Mucosa of stomach (tissue), 1 donor: ENCODE measurements around the gene THYN1.

Source experiments
- H3K27me3 ChIP-seq: one replicate; pipeline ENCODE4 v1.7.0; 2013; ENCODE audit warnings: mild to moderate bottlenecking, low read length; ENCODE audit not compliant: control insufficient read depth, insufficient read depth
- H3K36me3 ChIP-seq: one replicate; pipeline ENCODE4 v1.7.0; 2013; ENCODE audit warnings: low read length; ENCODE audit not compliant: control insufficient read depth, insufficient read depth
- H3K4me1 ChIP-seq: one replicate; pipeline ENCODE4 v1.7.0; 2013; ENCODE audit warnings: mild to moderate bottlenecking, low read length; ENCODE audit not compliant: control insufficient read depth, insufficient read depth
- H3K4me3 ChIP-seq: one replicate; pipeline ENCODE4 v1.7.0; 2013; ENCODE audit warnings: low read length
- H3K9ac ChIP-seq: one replicate; pipeline ENCODE4 v1.7.0; 2013; ENCODE audit warnings: mild to moderate bottlenecking, low read length, moderate library complexity
- H3K9me3 ChIP-seq: one replicate; pipeline ENCODE4 v1.7.0; 2013; ENCODE audit warnings: mild to moderate bottlenecking, low read length, moderate library complexity; ENCODE audit not compliant: control insufficient read depth
- donor health status: Pancreatic carcinoma.

THYN1 gene

DNA sequence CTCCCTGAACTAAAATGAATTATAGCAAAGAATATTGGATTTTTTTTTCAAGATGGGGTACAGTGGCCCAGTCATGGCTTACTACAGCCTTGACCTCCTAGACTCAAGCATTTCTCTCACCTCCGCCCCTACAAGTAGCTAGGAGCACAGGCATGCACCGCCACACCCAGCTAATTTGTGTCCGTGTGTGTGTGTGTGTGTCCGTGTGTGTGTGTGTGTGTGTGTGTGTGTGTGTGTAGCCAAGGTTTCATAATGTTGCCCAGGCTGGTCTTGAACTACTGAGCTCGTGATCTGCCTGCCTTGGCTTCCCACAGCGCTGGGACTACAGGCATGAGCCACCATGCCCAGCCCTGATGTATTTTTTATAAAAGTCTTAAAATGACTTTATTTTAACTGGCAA is 12.6 kb downstream of the THYN1 start:
- no peaks in the 10 kb centered on the region for H3K4me1 ChIP-seq
- no peaks in the 10 kb centered on the region for H3K36me3 ChIP-seq
- H3K27me3 ChIP-seq: no peaks in the 10 kb centered on the region
- H3K9ac ChIP-seq: no peak overlapping the region
- no peaks in the 10 kb centered on the region for H3K9me3 ChIP-seq
- no peak overlapping the region for H3K4me3 ChIP-seq

DNA sequence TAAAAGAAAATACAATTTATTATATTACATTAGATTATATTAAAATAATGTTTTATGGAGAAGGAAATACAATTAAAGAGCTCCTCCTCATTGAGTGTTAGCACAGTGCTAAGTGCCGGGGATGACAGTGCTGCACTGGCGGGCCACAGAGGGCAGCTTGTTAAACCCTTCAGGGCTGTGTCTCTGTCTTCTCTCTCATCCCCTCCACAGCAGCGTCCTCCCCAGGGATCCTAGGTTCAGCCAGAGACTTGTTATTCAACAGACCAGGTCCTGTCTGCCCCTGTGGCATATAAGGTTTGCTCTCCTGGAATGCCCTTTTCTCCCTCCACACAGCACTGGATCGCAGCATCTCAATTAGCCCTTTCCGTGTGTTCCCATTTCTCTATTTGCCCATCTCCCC is 14.2 kb downstream of the THYN1 start:
- H3K9me3 ChIP-seq: no peaks in the 10 kb centered on the region
- H3K4me3 ChIP-seq: no peak overlapping the region
- no peaks in the 10 kb centered on the region for H3K27me3 ChIP-seq
- H3K4me1 ChIP-seq: no peaks in the 10 kb centered on the region
- H3K9ac ChIP-seq: no peak overlapping the region
- H3K36me3 ChIP-seq: peaks cover 3% of the 10 kb centered on the region

- H3K9ac ChIP-seq: no peak overlapping the region
These were observed 15.6 kb downstream of the THYN1 start for GRCh38 chr11:134237557-134237922.

GRCh38 chr11:134236834-134237556 is 16.2 kb downstream of the THYN1 start:
- Histone ChIP-seq H3K36me3 (peaks cover 3% of the 10 kb centered on the region), H3K9ac (no peak overlapping the region), H3K27me3 (no peaks in the 10 kb centered on the region), H3K4me3 (no peak overlapping the region), H3K9me3 (no peaks in the 10 kb centered on the region), H3K4me1 (peaks cover 5% of the 10 kb centered on the region)

More at GRCh38 chr11:134237557-134237922, 15.6 kb downstream of the THYN1 start:
- Histone ChIP-seq H3K9me3 (no peaks in the 10 kb centered on the region), H3K36me3 (peaks cover 3% of the 10 kb centered on the region), H3K27me3 (no peaks in the 10 kb centered on the region), H3K4me1 (peaks cover 2% of the 10 kb centered on the region), H3K4me3 (no peak overlapping the region)

- no peak overlapping the region for H3K4me3 ChIP-seq
- H3K9me3 ChIP-seq: no peaks in the 10 kb centered on the region
- H3K9ac ChIP-seq: no peak overlapping the region
- peaks cover 3% of the 10 kb centered on the region for H3K36me3 ChIP-seq
- peaks cover 5% of the 10 kb centered on the region for H3K4me1 ChIP-seq
- H3K27me3 ChIP-seq: no peaks in the 10 kb centered on the region
These were observed 17.8 kb downstream of the THYN1 start for GRCh38 chr11:134235399-134235798.

GRCh38 chr11:134233729-134234179 is 19.4 kb downstream of the THYN1 start:
- H3K4me1 ChIP-seq: peaks cover 5% of the 10 kb centered on the region
- H3K36me3 ChIP-seq: peaks cover 3% of the 10 kb centered on the region
- no peaks in the 10 kb centered on the region for H3K27me3 ChIP-seq
- H3K9me3 ChIP-seq: no peaks in the 10 kb centered on the region
- H3K9ac ChIP-seq: no peak overlapping the region
- H3K4me3 ChIP-seq: no peak overlapping the region

DNA sequence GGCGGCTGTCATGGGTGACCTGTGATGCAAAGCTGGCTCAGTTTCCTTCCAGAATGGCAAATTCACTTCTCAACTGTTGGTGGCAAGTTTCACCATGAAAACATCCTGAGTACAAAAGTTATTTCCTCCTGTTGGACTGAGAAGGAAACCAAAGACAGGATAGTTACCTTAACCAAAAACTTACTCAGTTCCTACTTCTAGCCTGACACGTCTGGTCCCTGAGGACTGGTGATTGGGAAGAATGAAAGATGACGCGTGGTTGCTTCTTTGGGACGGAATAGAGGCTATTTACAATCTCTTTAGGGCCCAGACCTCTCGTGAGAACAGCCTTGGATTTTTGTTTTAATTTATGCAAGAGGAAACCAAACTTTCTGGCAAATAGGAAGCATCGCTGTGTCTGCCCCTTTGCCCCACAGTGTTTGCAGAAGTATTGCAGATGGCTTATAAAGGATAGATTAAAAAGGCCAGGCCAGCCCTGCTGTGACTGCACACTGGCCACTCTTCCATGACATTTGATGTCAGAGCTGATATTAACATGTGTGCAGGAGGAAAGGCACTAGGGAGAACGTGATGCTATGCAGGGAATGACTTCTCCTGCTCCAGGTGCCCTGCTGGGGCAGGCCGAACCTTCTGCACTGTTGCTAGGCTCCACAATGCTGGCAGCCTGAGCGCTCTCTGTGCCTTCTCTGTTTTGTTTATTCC is 21.0 kb downstream of the THYN1 start:
- Histone ChIP-seq H3K4me1 (peaks cover 5% of the 10 kb centered on the region), H3K27me3 (no peaks in the 10 kb centered on the region), H3K4me3 (no peak overlapping the region), H3K36me3 (peaks cover 3% of the 10 kb centered on the region), H3K9ac (no peak overlapping the region), H3K9me3 (no peaks in the 10 kb centered on the region)

GRCh38 chr11:134230339-134230738 is 22.8 kb downstream of the THYN1 start:
- H3K36me3 ChIP-seq: peaks cover 3% of the 10 kb centered on the region
- no peak overlapping the region for H3K4me3 ChIP-seq
- H3K9ac ChIP-seq: no peak overlapping the region
- H3K9me3 ChIP-seq: no peaks in the 10 kb centered on the region
- no peaks in the 10 kb centered on the region for H3K27me3 ChIP-seq
- H3K4me1 ChIP-seq: peaks cover 5% of the 10 kb centered on the region

DNA sequence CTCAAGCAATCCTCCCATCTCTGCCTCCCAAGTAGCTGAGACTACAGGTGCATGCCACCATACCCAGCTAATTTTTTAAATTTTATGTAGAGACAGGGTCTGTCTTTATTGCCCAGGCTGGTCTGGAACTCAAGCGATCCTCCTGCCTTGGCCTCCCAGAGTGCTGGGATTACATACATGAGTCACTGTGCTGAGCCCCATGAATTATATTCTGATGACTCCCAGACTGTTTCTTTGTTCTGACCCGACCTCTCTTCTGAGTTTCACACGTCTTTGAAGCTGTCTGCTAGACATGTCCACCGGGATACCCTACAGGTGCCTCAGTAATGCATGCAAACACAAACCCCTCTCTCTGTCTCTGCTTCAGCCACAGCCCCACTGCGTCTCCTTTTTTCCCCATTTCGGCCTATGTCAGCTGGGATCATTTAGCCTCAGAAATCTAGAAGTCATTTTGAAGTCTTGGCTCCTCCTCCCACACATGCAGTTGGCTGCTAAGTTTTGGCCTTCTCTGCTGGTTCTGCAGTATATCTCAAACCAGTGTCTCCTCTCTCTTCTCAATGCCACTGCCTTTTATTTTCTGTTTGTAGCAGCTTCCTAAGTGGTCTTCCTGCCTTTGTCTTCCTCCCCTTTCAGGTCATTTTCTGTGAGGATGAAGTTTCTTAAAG is 23.9 kb downstream of the THYN1 start:
- H3K4me1 ChIP-seq: peaks cover 5% of the 10 kb centered on the region
- no peaks in the 10 kb centered on the region for H3K9me3 ChIP-seq
- no peaks in the 10 kb centered on the region for H3K27me3 ChIP-seq
- H3K4me3 ChIP-seq: no peak overlapping the region
- H3K9ac ChIP-seq: no peak overlapping the region
- no peaks in the 10 kb centered on the region for H3K36me3 ChIP-seq

DNA sequence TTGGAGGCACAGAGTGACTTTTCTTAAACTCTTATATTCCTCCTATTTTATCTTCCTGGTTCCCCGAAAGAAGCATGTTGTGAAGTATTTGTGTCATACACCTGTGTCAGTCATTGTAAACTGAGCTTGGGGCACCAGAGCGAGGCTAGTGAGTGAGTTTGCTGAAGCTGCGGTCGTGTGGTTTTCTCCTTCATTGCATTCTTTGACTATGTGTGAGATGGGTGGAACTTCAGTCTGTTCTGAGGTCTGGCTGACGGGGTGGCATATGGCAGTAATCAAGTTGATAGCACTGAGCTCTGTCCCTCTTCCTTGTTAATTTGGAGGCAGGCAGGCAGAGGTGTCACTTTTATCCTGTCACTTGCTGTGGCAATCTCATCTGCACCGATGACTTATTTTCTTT is 24.5 kb downstream of the THYN1 start:
- Histone ChIP-seq H3K36me3 (no peaks in the 10 kb centered on the region), H3K27me3 (no peaks in the 10 kb centered on the region), H3K4me3 (no peak overlapping the region), H3K4me1 (peaks cover 5% of the 10 kb centered on the region), H3K9ac (no peak overlapping the region), H3K9me3 (no peaks in the 10 kb centered on the region)

GRCh38 chr11:134226806-134227325 is 26.3 kb downstream of the THYN1 start:
- Histone ChIP-seq H3K9me3 (no peaks in the 10 kb centered on the region), H3K27me3 (no peaks in the 10 kb centered on the region), H3K4me1 (peaks cover 6% of the 10 kb centered on the region), H3K9ac (no peak overlapping the region), H3K4me3 (no peak overlapping the region), H3K36me3 (no peaks in the 10 kb centered on the region)
